Colonic mucosa (tissue), 4 donors: ENCODE results near the gene NRTN. TPM values are rescaled to one million over a fixed set of nuclear protein-coding genes. Genes with fewer than 3 reads are reported as not detected.

ENCODE experiments used
- DNase-seq: peaks from one replicate; pipeline ENCODE4 v3.0.0-alpha.2; 2020
- H3K27ac ChIP-seq: fragments of 200-600 bp; one replicate; pipeline ENCODE4 v1.8.0; 2021
- H3K27me3 ChIP-seq: fragments of 200-600 bp; one replicate; pipeline ENCODE4 v1.8.0; 2021
- H3K36me3 ChIP-seq: fragments of 200-600 bp; one replicate; pipeline ENCODE4 v1.8.0; 2021
- H3K4me1 ChIP-seq: fragments of 200-600 bp; one replicate; pipeline ENCODE4 v1.8.0; 2021; ENCODE audit warnings: mild to moderate bottlenecking
- H3K4me3 ChIP-seq: fragments of 200-600 bp; one replicate; pipeline ENCODE4 v1.8.0; 2021
- H3K9ac ChIP-seq, 2 donors: one replicate each; pipeline ENCODE4 v1.7.0; 2013; ENCODE audit warnings: control low read depth in 2 of 2, low read depth in 2 of 2, low read length in 2 of 2
- H3K9me3 ChIP-seq: fragments of 200-600 bp; one replicate; pipeline ENCODE4 v1.8.0; 2021
- CTCF ChIP-seq: fragments of 200-600 bp; IDR thresholded peaks from one replicate; pipeline ENCODE4 v1.8.0; 2022; ENCODE audit warnings: antibody characterized with exemption, mild to moderate bottlenecking
- intact Hi-C: fragments of 100-400 bp; cut with DNase I; formaldehyde crosslinking; loops from one replicate; pipeline ENCODE4 v1.14.1; 2022
- total RNA-seq, 2 donors: library from RNA; stranded (reverse); fragmentation: NEBNext Ultra II Directional in 1 of 2; extraction: Animal tissue kit (Norgen Biotek cat#: 25700) in 1 of 2; gene quantifications; one replicate each; pipeline ENCODE4 v1.2.1, GENCODE V29; 2021
- donor health status: healthy.
- donor health status: DM: no; HTN: no; CAD: no.
- donor health status: DM: no; HTN: no; CAD: no.

Gene NRTN
- total RNA-seq, 2 donors from 2014 or later = 1.8 to 2.9 TPM

GRCh38 chr19:5824751-5825150, 19.9 kb downstream of the NRTN start:
- intact Hi-C loops = loop anchor here (5.0 kb wide), 1 partner anchor 68 kb away; no protein-coding TSS in a partner anchor
- Histone ChIP-seq H3K9me3 (no peaks in the 10 kb centered on the region), H3K27ac (no peak overlapping the region), H3K9ac (no peak overlapping the region), H3K4me1 (peaks cover 10% of the 10 kb centered on the region), H3K4me3 (no peak overlapping the region), H3K36me3 (no peaks in the 10 kb centered on the region), H3K27me3 (no peaks in the 10 kb centered on the region)
- TF ChIP-seq CTCF = no peak
- no peak for DNase-seq

DNA sequence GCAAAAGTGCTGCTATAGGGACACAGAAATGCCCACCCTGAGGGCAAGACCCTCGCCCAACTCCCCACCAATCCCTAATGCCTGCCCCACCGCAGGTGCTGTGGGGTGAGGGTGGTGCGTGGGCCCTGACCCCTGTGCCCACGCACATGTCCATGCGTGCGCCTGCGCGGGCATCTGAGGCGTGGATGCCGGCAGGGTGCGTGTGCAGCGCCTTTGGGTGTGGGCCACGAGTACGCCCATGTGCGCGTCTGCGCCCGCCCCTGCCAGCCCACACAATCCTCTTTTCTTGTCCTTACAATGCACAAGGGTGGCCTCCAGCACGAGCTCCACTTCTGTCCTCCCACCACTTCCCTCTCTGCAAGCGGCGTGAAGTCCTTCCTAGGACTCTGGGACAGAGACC, 20.3 kb downstream of the NRTN start:
- no peak overlapping the region for H3K4me3 ChIP-seq
- intact Hi-C loops = no loop called here
- TF ChIP-seq CTCF = no peak

DNA sequence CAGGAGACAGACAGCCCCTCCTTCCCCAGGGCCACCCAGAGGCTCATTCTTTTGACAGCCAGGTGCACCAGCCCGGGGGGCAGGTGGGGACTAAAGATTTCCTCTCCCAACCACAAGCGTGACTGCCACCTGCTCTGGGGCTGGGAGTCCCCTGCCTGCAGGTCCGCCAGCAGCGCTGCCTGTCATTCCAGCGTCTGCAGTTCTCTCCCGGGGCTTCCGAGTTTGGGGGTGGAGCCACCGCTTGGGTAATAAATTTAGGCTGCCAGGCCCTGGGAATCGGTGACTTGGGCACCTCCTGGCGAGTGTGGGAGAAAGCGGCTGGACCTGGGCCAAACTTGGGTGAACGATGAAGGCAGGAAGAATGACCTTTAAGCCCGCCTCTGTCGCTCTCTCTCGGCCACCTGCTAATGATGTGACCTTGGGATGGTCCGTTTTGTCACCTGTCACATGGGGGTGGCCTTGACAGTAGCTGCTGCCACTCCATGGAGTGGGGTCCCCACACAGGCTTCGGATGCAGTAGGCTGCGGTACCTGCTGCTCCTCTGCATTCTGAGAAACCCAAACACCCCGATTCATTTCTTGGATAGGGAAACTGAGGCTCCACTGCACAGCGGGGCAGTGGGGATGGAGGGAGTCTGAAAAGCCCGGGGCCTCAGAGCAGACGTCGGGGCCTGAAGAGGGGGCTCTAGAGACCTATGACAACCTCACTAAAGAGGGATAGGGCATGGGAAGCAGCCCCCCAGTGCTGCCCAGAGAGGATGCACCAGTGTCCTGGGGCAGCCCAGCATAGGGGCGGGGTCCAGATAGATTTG, 21.9 kb downstream of the NRTN start:
- Histone ChIP-seq H3K27me3 (no peaks in the 10 kb centered on the region), H3K27ac (peak overlapping the region; percentile 3), H3K9me3 (no peaks in the 10 kb centered on the region), H3K4me1 (peaks cover 10% of the 10 kb centered on the region), H3K36me3 (no peaks in the 10 kb centered on the region), H3K4me3 (no peak overlapping the region), H3K9ac (peak overlapping the region in 1 of 2 donors; percentile 71)
- peak; percentile 90 for DNase-seq
- no peak for TF ChIP-seq CTCF
- intact Hi-C loops = no loop called here

More for the DNA sequence above, 20.3 kb downstream of the NRTN start:
- Histone ChIP-seq H3K27ac (no peak overlapping the region), H3K4me1 (peaks cover 10% of the 10 kb centered on the region), H3K9me3 (no peaks in the 10 kb centered on the region), H3K27me3 (no peaks in the 10 kb centered on the region), H3K9ac (no peak overlapping the region), H3K36me3 (no peaks in the 10 kb centered on the region)
- no peak for DNase-seq

DNA sequence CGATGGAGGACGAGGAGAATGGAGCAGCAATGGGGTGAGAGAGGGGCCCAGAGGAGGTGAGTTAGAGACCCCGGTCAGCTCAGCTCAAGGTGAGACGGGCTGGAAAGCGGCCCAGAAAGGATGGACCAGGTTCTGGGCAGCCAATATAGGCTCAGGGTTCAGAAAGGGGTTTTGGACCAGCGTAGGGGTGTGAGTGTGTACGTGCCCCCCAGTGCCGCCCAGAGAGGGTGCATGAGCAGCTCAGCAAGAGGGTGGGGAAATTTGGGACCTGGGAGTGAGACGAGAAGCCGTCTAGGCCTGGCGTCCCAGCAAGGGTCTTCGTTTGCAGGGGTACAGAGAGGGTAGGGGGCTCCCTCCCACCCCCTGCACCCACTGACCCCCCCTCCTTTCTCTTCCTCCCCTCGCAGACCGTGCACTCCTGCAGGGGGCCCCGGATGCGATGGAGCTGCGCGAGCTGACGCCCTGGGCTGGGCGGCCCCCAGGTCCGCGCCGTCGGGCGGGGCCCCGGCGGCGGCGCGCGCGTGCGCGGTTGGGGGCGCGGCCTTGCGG, 22.5 kb downstream of the NRTN start:
- Histone ChIP-seq H3K9me3 (no peaks in the 10 kb centered on the region), H3K9ac (peak overlapping the region in 1 of 2 donors; percentile 71), H3K4me1 (peaks cover 10% of the 10 kb centered on the region), H3K4me3 (no peak overlapping the region), H3K27me3 (no peaks in the 10 kb centered on the region), H3K27ac (no peak overlapping the region), H3K36me3 (no peaks in the 10 kb centered on the region)
- no peak for TF ChIP-seq CTCF
- DNase-seq = no peak
- intact Hi-C loops = no loop called here

- no peaks in the 10 kb centered on the region for H3K9me3 ChIP-seq
- H3K4me1 ChIP-seq = peaks cover 10% of the 10 kb centered on the region
- no peaks in the 10 kb centered on the region for H3K27me3 ChIP-seq
- H3K9ac ChIP-seq = peak overlapping the region; percentile 45 to 78
- TF ChIP-seq CTCF = no peak
- peak overlapping the region; percentile 59 for H3K27ac ChIP-seq
- no peaks in the 10 kb centered on the region for H3K36me3 ChIP-seq
- DNase-seq = peak; percentile 94
- peak overlapping the region; percentile 40 for H3K4me3 ChIP-seq
- intact Hi-C loops = no loop called here
Measured at GRCh38 chr19:5827891-5828660, 23.2 kb downstream of the NRTN start.
